Superior temporal gyrus (tissue), 1 donor: ENCODE data around the gene ATP8B1.
"Not testable (repeated sequence)": the region's sequence is repeated elsewhere in the genome, so short reads cannot be mapped to it uniquely, and the experiment has no call there.

ENCODE experiments used
- DNase-seq: peaks from one replicate; pipeline ENCODE4 v3.0.0-alpha.2; 2016; ENCODE audit errors: extremely low spot score

ATP8B1 gene

DNA sequence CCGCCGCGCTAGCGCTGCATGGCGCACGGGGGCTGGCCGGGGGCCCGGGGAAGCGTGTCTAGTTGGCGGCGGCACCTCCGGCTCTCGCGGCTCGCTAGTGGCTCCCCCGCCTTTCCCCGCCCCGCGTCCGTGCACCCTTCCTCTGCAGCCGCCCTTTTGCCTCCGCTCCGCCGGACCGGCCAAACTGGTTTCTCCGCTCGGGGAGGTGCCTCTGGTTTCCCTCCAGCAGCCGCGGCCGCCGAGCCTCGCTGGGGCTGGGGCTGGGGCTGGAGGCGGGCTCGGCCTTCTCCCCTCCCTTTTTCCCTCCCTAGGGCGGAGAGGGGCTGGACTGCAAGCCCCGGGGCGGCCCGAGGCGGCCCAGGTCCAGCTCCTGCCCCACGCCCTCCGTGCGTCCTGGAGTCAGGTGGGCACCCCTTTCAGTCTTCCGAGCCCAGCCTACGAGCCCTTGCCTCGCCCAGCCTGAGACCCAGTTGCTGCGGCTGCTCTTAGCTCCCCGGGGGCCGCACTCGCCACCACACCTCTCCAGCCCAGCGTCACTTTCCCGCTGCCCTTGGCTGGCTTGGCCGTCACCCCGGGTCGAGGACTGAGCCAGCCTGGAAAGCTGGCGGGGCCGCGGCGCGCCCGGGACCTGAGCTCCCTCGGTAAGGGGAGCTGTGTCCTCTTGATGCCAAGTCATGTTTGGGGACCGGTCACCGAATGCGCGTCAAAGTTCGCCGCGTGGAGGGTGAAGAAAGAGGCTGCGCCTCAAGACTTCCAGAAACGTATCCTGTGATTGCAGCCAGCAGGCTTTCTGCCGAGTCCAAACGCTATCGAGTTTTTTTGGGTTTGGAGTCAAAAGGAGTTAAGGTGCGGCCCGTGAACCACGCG lies at the start of gene ATP8B1:
Gene ATP8B1 (minus strand): TSS at position 213 of the 867 bp plus-strand sequence. CDS start 71,508 bp downstream, outside the sequence.
- DNase-seq: no peak

DNA sequence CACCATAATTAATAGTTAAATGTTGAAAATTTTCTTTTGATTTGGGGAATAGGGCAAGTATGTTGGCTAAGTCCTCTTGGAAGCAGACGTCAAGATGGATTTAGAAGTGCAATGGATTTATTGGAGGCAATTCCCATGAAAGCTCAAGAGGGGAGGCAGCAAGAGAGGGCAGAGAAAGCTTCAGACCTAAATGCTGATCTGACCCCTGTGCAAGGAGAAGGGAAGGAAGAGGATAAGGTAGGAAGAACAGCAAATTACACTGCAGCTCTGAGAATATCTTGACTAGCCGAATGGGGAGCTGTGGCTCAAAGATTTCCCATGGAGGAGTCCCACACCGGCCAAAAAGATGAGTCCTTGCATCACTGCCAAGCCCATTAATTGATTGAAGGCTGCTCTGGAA lies 46.9 kb upstream of the ATP8B1 start:
- DNase-seq: no peak

DNA sequence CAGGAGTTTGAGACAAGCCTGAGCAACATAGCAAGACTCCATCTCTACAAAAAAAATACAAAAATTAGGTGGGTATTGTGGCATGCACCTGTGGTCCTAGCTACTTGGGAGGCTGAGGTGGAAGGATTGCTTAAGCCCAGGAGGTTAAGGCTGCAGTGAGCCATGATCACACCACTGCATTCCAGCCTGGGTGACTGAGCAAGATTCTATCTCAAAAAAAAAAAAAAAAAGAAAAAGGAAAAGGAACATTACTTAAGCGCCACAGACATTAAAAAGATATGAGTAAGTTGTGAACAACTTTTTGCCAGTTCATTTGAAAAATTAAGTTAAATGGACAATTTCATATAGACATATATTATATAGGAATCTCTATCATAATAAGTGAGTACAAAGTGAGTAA lies 45.3 kb upstream of the ATP8B1 start:
- DNase-seq: not testable (repeated sequence)

DNA sequence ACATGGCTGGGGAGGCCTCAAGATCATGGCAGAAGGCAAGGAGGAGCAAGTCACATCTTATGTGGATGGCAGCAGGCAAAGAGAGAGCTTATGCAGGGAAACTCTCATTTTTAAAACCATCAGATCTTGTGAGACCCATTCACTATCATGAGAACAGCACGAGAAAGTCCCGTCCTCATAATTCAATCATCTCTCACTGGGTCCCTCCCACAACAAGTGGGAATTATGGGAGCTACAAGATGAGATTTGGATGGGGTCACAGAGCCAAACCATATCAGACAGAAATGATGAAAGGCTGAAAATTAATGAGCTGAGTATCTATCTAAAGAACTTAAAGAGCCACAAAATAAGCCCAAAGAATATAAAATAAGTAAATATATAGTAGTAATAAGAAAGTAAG lies 44.3 kb upstream of the ATP8B1 start:
- DNase-seq: not testable (repeated sequence)

DNA sequence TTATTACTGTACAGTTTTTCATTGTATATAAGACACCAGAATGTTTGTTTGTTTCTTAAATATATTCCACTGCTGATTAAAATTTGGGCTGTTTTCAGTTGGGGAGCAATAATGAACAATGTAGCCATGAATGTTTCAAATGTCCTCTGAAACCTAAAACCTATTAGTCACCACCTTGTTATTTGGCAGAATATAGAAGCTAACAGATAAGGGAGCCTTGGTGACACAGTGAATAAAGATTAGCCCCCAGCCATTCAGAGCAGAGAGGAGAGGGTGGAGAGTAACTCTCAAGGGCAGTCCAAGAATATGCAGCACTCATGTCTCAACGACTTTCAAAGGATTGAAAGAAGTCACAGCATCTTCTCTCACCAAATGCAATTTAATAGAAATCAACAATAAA lies 43.1 kb upstream of the ATP8B1 start:
- DNase-seq: no peak

DNA sequence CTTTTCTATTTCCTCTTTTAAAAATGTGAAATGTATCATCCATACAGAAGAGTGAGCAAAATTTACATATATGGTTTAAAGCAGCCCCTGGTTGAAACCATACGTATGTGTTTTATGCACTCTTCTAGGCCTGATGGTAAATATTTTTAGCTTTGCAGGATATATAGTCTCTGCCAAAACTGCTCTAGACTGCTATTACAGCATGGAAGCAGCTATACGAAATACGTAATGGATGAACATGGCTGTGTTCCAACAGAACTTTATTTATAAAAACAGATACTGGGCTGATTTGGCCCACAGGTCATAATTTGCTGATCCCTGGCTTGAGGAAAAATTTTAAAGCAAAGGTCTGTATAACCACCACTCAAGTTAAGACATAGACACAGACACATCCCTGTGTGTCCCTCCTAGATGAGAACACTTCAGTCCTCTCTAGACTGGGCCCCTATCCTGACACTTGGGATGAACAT lies 42.5 kb upstream of the ATP8B1 start:
- DNase-seq: no peak

DNA sequence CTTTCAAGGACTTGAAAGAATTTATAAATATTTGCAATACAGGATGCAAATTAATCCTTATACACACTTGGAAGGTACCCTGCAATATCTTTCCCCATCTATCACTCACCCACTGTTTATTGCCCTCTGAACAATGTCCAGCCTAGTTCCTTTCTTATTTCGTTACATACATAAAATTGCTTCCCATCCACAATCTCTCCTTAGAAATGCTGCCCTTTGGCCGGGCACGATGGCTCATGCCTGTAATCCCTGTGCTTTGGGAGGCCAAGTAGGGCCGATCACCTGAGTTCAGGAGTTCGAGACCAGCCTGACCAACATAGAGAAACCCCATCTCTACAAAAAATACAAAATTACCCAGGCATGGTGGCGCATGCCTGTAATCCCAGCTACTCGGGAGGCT lies 41.2 kb upstream of the ATP8B1 start:
- DNase-seq: no peak

DNA sequence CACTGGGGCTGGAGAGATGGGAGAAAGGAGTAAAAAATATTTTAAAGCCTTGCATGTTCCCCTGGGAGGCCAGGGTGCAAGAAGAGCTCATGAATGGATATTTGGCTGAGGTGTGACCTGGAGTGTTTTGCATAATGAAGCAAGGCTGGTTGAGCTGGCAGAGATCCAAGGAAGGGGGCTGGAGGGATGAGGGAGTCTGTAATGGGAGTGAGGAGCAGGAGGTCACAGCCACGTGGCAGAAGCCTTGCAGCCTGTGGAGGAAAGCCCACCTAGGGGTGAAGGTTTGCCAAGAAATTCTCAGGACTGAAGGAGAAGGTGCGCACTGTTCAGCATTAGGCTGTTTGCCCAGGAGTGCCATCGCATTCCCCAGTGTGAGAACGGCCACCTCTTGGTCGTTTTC lies 40.3 kb upstream of the ATP8B1 start:
- DNase-seq: no peak

DNA sequence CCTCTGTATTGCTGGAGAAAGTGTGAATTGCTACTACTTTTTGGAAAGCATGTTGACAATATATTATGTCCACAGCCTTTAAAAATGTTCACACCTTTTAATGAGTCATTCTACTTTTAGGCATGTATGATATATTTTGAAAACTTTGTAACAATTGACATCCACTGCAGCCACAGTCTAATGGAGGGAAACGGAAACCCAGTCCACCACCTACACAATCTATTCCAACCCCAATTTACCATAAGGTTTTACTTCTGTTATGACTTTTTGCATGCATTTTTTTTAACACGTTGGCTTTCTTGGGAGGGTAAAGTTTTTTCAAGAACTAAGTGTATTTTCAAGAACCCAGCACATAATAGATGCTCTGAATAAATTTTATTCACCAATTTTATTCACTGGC lies 38.5 kb upstream of the ATP8B1 start:
- no peak for DNase-seq

DNA sequence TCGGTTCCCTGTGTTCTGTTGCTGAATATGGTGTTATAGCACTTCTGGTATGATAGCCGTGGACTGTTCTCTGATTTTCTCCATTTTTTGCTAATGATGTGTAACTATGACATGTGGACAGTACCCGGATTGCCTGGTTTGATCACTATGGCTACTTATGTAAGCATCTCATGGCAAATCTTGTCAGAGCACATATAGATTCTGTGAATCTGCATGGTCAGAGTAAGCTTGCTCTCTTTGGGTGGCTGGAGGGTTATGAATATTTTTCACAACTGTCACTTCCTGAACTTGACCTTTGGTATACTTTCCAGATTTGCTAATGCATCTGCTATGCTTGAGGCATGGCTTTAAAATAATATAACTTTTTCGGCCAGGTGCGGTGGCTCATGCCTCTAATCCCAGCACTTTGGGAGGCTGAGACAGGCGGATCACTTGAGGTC lies 36.8 kb upstream of the ATP8B1 start:
- no peak for DNase-seq

DNA sequence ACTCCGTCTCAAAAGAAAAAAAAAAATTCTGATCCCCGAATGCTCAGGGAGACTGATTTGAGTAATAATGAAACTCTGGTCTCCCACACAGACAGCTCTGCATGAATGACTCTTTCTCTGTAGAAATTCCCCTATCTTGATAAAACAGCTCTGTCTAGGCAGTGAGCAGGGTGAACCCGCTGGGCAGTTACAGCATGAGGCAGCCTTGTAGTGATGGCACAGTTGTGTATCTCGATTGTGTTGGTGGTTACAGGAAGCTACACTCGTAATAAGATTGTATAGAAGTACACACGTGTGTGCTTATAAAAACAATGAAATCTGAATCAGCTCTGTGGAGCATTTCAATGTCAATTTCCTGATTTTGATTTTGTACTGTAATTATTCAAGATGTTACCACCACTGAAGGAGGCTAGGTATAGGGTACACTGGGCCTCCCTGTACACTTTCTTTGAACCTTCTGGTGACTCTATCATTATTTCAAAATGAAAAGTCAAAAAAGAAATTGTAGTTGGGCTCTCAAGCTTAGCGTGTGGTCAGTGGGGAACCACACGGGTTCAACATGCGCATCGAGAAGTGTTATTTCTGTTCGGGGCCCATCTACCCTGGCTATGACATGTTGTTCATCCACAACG lies 34.9 kb upstream of the ATP8B1 start:
- no peak for DNase-seq

DNA sequence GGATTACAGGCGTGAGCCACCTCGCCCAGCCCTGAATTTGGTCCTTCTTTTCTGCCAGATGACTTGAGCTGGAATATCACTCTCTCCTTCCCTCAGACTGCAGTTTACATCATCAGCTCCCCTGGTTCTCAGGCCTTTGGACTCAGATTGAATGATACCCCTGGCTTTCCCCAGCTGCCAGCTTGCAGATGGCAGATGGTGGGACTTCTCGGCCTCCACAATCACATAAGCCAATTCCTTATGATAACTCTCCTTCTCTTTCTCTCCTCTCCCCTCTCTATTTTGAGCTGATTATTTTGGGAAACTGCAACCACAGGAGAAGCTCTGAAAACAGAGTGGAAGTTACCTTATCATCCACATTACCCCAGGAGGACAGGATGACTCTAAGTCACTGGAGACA lies 33.4 kb upstream of the ATP8B1 start:
- DNase-seq: peak; percentile 60

DNA sequence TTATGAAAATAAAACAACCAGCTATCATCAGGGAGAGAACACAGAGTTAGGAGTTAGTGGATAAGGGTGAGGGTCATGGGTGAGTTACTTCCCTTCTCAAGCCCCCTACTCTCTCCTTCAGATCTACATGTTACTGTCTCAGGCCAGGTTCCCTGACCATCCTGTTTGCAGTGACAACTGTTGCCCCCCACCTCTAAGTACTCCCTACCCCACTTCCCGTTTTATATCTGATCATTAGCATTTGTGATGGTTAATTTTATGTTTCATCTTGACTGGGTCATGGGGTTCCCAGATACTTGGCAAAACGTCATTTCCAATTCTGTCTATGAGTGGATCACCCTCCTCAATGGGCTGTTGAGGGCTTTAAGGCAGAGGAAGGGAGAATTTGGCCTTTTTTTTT lies 32.8 kb upstream of the ATP8B1 start:
- no peak for DNase-seq

DNA sequence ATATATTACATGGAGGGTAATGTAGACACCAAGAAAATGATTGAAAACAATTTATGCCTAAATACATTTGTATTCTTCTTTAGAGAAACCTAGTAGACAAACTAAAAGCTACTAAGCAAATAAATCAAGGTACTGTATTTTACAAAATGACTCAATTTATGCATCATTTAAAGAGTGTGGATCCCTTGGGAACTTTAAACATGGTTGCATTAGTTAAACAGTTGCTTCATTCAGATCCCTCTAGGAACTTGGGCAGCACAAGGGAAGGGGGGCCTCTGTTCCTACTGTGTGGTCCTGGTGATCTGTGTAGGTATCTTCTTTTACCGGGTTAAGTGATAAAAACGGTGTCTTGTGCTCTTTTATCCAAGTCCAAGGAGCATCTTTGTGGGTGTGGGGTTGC lies 31.5 kb upstream of the ATP8B1 start:
- DNase-seq: no peak

DNA sequence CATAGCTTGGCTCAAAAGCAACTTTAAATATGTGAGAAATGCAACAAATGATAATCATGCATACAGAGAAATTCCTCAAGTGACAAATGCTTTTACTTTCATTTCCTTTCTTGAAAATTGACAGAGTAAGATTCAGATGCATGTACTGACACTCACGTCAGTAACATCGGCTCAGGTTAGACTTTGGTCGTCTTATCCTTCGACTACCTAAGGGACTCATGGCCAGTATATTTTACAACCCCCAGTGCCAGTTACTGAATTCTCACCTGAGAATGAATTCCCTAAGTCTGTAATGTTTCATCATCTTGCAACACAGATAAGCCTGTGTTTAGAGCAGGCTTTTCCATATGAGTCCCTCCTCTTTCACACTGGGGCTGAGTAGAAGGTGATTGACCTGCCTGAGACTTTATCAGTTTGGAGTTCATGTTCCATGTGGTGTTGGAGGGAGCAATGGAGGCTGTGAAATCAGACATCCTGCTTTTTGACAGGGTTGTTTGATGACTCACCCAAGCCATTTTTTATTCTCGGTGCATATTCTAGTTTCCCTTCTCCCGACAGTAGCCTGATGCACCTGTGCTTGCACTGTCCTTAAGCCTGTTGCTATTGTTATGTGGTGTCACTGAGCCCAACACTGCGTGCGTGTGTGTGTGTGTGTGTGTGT lies 30.5 kb upstream of the ATP8B1 start:
- no peak for DNase-seq

DNA sequence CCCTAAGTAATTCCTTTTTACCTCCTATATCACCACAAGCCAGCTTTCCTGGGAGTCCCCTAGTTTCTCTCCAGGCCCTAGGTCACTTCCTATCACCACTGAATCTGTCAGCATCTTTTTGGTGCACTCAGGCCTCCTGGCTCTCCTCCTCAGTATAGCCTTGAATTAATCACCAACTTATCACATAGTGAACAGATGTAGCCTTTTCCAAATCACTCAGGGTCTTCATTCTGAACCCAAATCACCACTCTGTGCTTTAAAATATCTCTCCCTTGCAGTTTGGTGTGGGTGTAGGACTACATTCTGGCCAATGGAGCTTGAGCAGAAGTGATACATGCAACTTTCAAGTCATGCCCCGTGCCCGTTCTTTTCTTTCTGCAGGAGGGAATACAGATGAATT lies 29.6 kb upstream of the ATP8B1 start:
- no peak for DNase-seq

DNA sequence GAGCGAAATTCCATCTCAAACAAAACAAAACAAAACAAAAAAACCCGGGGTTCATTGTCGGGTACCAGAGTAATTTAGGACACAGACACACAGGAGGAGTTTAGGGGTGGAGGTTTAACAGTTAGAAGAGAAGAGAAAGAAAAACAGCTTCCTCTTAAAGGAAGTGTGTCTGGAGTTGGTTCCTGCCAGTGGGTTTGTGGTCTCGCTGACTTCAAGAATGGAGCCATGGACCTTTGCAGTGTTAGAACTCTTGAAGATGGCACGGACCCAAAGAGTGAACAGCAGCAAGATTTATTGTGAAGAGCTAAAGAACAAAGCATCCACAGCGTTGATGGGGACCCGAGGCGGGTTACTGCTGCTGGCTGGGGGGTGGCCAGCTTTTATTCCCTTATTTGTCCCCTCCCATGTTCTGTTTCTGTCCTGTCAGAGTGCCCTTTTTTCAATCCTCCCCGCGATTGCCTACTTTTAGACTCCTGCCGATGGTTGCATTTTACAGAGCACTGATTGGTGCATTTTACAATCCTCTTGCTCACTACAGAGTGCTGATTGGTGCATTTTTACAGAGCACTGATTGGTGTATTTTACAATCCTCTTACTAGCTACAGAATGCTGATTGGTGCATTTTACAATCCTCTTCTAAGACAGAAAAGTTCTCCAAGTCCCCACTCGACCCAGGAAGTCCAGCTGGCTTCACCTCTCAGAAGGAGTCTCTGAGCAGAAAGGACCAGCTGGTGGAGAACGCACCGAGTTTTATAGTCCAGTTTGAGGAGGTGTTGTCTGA lies 28.7 kb upstream of the ATP8B1 start:
- no peak for DNase-seq

DNA sequence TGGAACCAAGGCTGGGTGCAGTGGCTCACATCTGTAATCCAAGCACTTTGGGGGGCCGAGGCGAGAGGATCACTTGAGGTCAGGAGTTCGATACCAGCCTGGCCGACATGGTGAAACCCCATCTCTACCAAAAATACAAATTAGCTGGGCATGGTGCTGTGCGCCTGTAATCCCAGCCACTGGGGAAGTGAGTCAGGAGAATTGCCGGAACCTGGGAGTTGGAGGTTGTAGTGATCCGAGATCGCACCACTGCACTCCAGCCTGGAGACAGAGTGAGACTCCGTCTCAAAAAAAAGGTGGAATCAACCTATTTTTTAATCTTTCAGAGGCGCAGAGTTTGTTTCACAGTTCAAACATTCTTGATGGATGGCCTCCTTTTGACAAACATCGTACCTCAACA lies 24.5 kb upstream of the ATP8B1 start:
- DNase-seq: no peak

DNA sequence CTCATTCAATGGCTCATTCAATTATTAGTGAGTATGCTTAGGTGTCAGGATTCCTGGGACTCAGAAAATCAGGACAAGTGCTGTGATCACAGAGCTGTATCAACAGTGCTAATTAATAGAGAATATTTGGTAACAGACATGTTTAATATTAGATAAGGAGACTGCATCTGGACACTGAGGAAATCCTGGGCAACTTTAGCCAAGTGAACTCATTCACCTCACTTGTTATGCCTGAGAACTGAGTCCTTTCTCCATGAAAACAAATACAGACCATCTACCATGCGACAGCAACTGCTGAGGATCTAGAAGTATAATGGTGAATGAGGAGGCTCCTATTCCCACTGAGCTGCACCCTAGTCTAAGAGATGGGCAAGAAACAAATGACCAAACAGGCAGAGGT lies 23.1 kb upstream of the ATP8B1 start:
- no peak for DNase-seq

DNA sequence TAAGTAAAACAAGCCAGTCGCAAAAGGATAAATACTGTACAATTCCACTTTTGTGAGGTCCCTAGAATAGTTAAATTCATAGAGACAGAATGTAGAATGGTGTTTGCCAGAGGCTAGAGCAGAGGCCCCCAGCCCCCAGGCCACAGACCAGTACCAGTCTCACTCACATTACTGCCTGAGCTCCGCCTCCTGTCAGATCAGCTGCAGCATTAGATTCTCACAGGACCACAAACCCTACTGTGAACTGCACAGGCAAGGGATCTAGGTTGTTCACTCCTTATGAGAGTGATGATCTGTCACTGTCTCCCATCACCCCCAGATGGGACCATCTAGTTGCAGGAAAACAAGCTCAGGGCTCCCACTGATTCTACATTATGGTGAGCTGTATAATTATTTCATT lies 17.5 kb upstream of the ATP8B1 start:
- not testable (repeated sequence) for DNase-seq

DNA sequence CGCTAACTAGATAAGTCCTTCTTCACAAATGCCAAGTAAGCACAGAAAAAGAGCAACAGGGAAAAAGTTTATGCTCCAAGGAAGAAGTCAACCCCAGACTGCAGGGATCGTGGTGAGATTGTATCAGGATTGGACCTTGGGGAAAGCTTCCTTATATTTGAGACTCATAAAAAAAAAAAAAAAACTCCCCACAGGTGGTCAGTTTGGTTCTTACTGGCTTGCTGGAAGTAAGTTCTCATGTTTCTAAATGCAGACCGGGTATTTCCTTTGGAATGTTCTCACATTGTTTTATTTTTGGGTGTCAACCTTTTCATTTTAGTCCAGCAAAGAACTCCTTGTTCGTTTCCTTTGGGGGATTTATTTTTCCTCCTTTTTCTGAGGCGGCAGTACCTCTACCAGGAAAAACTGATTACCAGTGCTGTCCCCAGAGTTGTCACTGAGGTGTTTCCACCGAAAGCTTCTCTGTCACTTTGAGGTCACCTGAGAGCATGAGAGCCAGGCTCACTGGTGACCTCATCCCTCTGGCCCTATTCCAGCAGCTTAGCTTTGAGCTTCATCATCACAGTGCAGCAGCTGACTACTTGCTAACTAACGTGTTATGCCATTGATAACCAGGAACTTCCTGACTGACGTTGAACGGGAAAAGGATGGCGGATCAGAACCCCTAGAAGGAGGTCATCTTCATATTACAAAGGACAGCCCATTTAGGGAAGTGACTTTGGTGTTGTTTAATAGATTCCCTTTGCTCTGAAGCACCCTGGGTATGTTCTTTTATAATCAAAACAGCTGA lies 16.8 kb upstream of the ATP8B1 start:
- DNase-seq: no peak
